Forelimb muscle (tissue), 1 donor: ENCODE data around the gene ASB4. TPM values are rescaled to one million over a fixed set of nuclear protein-coding genes. Genes with fewer than 3 reads are reported as not detected.
"Not testable (repeated sequence)": the region's sequence is repeated elsewhere in the genome, so short reads cannot be mapped to it uniquely, and the experiment has no call there.

Experiments used
- DNase-seq: peaks from one replicate; pipeline ENCODE4 v3.0.0-alpha.2; 2013; ENCODE audit warnings: low read depth
- polyA plus RNA-seq: library from polyadenylated mRNA; unstranded; fragments of 120-200 nt; gene quantifications from one replicate; pipeline ENCODE4 v1.2.1, GENCODE V29; 2013; ENCODE audit not compliant: insufficient read length

ASB4 gene
- polyA plus RNA-seq, 1 donor, result 32.5 TPM

DNA sequence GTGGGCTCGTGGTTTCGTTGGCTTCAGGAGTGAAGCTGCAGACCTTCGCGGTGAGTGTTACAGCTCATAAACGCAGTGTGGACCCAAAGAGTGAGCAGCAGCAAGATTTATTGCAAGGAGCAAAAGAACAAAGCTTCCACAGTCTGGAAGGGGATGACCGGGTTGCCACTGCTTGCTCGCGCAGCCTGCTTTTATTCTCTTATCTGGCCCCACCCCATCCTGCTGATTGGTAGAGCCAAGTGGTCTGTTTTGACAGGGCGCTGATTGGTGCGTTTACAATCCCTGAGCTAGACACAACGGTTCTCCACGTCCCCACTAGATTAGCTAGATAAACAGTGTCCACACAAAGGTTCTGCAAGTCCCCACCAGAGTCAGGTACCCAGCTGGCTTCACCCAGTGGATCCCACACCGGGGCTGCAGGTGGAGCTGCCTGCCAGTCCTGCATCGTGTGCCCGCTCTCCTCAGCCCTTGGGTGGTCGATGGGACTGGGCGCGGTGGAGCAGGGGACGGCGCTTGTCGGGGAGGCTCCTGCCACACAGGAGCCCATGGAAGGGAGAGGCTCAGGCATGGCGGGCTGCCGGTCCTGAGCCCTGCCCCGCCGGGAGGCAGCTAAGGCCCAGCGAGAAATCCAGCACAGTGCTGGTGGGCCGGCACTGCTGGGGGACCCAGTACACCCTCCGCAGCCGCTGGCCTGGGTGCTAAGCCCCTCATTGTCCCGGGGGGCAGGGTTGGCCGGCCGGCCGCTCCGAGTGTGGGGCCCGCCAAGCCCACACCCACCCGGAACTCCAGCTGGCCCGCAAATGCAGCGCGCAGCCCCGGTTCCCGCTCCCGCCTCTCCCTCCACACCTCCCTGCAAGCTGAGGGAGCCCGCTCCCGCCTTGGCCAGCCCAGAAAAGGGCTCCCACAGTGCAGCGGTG is 66.5 kb downstream of the ASB4 start:
- not testable (repeated sequence) for DNase-seq

GRCh38 chr7:95553939-95554338 is 68.2 kb downstream of the ASB4 start:
- DNase-seq, result no peak

DNA sequence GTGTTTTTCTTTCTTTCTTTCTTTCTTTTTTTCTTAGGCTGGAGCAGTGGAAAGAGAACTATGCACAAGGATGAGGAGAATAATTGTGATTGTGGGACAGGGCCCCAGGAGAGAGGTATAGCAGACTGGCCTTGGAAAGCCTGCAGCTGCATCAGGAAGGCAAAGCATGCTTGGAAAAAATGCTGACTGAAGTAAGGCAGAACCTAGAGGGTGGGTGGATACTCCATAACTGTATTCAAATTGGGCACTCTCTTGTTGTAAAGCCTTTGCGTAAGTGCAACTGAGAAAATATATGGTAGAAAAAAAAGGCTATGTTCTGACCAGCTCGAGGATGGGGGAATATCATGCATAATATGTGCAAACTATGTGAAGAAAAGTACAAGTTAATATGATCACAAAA is 71.0 kb downstream of the ASB4 start:
- no peak for DNase-seq

DNA sequence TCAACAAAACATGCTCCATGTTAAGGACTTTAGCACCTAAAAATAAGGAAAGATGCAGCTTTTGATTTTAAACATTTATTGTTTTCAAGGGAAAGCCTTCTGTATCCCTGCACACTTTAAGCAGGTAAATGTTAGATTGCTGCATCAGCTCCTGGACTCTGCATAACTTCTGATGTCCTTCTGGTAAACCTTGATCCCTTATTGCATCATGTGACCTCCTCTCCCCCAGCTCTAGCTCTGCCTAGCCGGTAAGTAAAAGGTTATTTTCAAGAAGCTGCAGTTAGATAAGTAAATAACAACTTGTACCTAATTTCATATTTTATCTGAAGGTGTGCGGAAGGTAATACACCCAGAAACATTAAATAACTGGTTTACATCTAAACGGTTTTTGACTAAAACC is 73.1 kb downstream of the ASB4 start:
- DNase-seq, result no peak

DNA sequence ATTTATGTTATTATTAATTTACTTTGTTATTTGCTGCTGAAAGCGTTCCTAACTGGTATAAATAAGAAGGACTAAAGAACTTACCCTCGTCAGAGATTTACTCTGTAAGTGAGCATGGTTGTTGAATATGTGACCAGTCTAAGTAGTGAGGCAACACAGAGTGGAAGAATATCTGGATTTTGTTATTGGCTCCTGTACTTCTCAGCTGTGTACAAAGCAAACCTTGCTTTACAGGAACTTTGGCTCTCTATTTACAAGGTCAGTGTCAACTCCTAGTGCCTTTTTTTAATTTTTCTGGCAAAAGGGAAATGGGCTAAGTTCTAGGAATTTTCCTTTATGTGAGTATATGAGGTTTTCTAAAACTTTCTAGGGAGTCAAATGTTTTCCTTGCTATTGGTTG is 74.9 kb downstream of the ASB4 start:
- DNase-seq, result no peak

- no peak for DNase-seq
These were observed 84.0 kb downstream of the ASB4 start for GRCh38 chr7:95569720-95570119.

- no peak for DNase-seq
These were observed 91.4 kb downstream of the ASB4 start for GRCh38 chr7:95577137-95577536.

DNA sequence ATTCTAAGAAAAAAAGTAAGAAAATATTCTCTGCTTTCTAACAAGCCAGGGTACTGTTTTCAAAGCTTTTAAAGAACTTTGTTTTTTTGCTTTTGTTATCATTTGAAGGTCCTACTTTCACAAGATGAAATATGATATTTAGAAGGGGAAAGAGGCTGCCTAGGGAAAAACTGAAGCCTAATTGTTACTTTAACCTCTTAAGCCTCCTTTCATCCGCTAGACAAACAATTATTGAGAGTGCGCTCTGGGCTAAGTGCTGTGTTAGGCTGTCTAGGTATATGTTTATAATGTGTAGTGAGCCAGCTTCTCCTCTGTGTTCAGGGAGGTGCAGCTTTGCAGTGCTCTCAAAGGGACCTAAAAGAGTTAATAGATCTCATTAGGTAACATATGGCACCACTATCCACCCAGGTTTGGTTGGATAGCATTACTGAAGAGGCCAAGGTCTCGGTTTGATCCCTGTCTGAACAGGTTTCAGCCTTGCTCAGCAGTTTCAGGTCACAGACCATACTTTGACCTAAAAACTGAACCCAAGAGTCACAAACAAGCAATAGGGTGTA is 92.6 kb downstream of the ASB4 start:
- DNase-seq, result no peak

- DNase-seq, result no peak
These were observed 93.6 kb downstream of the ASB4 start for GRCh38 chr7:95579318-95579717.

DNA sequence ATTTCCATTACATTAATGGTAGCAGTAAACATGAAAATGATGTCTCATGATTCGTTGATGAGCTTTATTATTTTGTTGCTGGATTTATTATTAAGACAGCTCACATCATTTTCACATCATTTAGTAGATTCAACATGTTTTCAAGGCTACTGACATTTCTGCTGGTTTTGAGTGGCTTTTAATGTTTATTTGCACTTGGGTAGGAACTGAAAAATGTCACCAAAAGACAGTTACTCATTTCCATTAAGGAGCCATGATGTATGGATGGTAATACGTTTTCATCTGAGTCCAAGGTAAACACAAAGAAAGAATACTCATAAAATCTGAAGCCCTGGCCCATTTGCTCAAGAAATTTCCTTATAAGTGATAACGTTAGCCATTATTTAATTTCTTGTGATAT is 95.7 kb downstream of the ASB4 start:
- no peak for DNase-seq

DNA sequence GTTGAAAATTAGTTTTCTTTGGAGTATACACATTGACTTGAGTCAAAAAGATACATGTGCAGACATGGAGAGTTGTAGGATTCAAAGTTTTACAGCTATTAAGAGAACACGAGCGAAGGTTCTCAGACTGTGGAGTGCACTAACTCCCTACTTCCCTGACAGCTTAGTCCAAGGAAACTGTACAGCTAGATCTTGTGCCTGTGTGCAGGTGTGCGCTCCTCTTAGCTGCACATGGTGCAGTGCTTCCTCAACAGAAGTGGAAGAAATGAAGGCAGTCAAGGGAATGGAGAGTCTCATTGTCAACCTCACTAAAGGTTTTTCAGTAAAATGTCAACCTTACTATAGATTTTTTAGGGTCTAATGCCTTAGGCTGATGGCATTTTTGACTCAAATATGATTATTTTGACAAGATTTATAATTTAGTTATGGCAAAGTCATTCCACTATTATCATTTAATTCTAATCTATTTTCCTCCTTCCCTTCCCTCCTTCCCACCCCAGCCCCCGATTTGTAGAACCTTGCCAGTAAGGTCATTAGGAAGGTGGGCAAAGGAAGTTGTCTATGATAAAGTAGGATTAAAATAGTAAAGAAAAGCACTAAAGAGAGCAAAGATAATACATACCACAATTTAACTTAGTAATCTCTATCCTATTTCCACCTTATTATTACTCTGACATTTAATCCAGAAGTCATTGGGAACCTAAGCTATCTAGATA is 97.0 kb downstream of the ASB4 start:
- no peak for DNase-seq

- DNase-seq, result no peak
These were observed 98.3 kb downstream of the ASB4 start for GRCh38 chr7:95583834-95584621.

- no peak for DNase-seq
These were observed 99.2 kb downstream of the ASB4 start for GRCh38 chr7:95584769-95585425.

DNA sequence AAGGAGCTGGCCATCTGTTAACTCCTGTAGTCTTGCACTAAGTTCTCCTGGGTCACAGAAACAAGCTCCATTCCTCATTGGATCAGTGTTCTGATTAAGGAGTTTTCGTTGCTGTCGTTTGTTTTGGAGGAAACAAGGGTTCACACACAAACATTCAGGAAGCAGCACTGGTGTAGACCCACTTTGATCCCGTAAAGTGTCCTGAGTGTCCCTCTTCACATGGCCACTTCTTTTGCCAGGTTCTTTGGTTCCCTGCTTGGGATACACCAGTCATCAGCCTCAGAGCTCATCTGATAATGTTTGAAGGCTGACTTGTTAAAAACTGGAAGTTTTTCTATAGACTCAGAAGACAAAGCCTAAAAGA is 99.7 kb downstream of the ASB4 start:
- no peak for DNase-seq

GRCh38 chr7:95586951-95587301 is 101.2 kb downstream of the ASB4 start:
- no peak for DNase-seq

DNA sequence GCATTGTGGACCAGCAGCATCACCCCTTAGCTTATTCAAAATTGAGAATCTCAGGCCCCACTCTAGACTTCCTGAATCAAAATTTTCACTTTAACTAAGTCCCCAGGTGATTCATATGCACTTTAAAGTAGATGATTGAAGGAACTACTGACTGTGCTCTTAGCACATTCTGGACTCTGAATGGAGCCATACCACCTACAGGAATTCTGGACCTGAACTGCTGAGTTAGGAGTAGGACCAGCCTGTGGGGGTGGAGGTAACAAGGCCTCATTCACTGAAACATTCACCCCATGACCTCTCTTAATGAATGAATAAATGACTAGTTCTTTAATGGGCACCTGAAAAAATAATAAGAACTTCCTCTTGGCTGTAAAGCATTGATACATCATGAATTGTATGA is 103.3 kb downstream of the ASB4 start:
- DNase-seq, result no peak

DNA sequence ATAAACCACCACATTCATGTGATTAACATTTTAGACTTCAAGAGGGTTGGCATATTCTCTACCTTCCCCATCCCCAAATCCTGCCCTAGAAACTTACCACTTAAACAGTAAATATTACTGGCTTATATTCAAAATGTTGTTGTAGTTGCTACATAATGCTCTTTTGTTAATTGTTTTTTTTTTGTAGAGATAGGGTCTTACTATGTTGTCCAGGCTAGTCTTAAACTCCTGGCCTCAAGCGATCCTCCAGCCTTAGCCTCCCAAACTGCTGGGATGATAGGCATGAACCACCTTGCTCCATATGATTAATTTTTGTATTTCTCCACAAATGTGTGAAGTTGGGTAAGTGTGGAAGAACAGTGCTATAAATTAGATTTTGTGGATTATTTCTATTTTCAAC is 104.0 kb downstream of the ASB4 start:
- DNase-seq, result no peak
